ENCODE data around the gene AMH.

- TF ChIP-seq POLR2AphosphoS5 (IDR thresholded peaks at IDR 0.05) (no peak), EP300 (IDR thresholded peaks at IDR 0.05) (no peak)
Observed at GRCh38 chr19:2226840-2227360, 22.2 kb upstream of the AMH start.
